WTC11 (cell line): Measurements from ENCODE around the gene ZNF3. TPM values are rescaled to one million over a fixed set of nuclear protein-coding genes. Genes with fewer than 3 reads are reported as not detected.

Experiments used
- AFF4 ChIP-seq: sonication (generic); formaldehyde crosslinking; IDR thresholded peaks from 2 replicates; pipeline ENCODE4 v1.8.1; 2023; ENCODE audit warnings: mild to moderate bottlenecking, missing genetic modification reagents, borderline replicate concordance
- ATF1 ChIP-seq: sonication (generic); formaldehyde crosslinking; IDR thresholded peaks from 2 replicates; pipeline ENCODE4 v1.8.1; 2023; ENCODE audit warnings: mild to moderate bottlenecking, moderate library complexity, missing genetic modification reagents
- ATF2 ChIP-seq: sonication (generic); formaldehyde crosslinking; IDR thresholded peaks from 2 replicates; pipeline ENCODE4 v1.8.1; 2022; ENCODE audit warnings: low read depth, missing genetic modification reagents, borderline replicate concordance
- ATF6 ChIP-seq: sonication (generic); formaldehyde crosslinking; IDR thresholded peaks from 2 replicates; pipeline ENCODE4 v1.8.1; 2023; ENCODE audit warnings: mild to moderate bottlenecking, missing genetic modification reagents
- CDX4 ChIP-seq: fragments of 250-450 bp; sonication (Bioruptor Pico); IDR thresholded peaks from 2 replicates; pipeline ENCODE4 v1.9.0; 2021; ENCODE audit warnings: moderate library complexity, mild to moderate bottlenecking, inconsistent platforms, borderline replicate concordance
- CREM ChIP-seq: sonication (generic); formaldehyde crosslinking; IDR thresholded peaks from 2 replicates; pipeline ENCODE4 v1.8.1; 2022; ENCODE audit warnings: mild to moderate bottlenecking, missing genetic modification reagents, moderate library complexity
- E2F5 ChIP-seq: sonication (generic); formaldehyde crosslinking; IDR thresholded peaks from 2 replicates; pipeline ENCODE4 v1.8.1; 2022; ENCODE audit warnings: mild to moderate bottlenecking, moderate library complexity, missing genetic modification reagents
- ELF4 ChIP-seq: sonication (generic); formaldehyde crosslinking; IDR thresholded peaks from 2 replicates; pipeline ENCODE4 v1.8.1; 2022; ENCODE audit warnings: low read depth, mild to moderate bottlenecking, moderate library complexity, missing genetic modification reagents
- EMX1 ChIP-seq: fragments of 250-450 bp; sonication (Bioruptor Pico); IDR thresholded peaks from 2 replicates; pipeline ENCODE4 v1.8.0; 2021; ENCODE audit warnings: mild to moderate bottlenecking
- ETV6 ChIP-seq: sonication (generic); formaldehyde crosslinking; IDR thresholded peaks from 2 replicates; pipeline ENCODE4 v1.8.1; 2022; ENCODE audit warnings: mild to moderate bottlenecking, missing genetic modification reagents
- FOXK1 ChIP-seq: sonication (generic); formaldehyde crosslinking; IDR thresholded peaks from 2 replicates; pipeline ENCODE4 v1.8.0; 2022; ENCODE audit warnings: mild to moderate bottlenecking, moderate library complexity, missing genetic modification reagents
- FOXP1 ChIP-seq: sonication (generic); formaldehyde crosslinking; IDR thresholded peaks from 2 replicates; pipeline ENCODE4 v1.8.0; 2022; ENCODE audit warnings: missing genetic modification reagents, mild to moderate bottlenecking, moderate library complexity, borderline replicate concordance
- GTF2I ChIP-seq: fragments of 250-450 bp; sonication (Bioruptor Pico); conservative IDR thresholded peaks from 2 replicates; pipeline ENCODE4 v1.4.0; 2021; ENCODE audit warnings: mild to moderate bottlenecking
- NFE2L1 ChIP-seq: sonication (generic); formaldehyde crosslinking; IDR thresholded peaks from 2 replicates; pipeline ENCODE4 v1.8.1; 2023; ENCODE audit warnings: missing genetic modification reagents
- NR1H2 ChIP-seq: sonication (generic); formaldehyde crosslinking; IDR thresholded peaks from 2 replicates; pipeline ENCODE4 v1.9.0; 2021; ENCODE audit warnings: mild to moderate bottlenecking, moderate library complexity, missing genetic modification reagents
- OVOL2 ChIP-seq: fragments of 250-450 bp; sonication (Bioruptor Pico); IDR thresholded peaks from 2 replicates; pipeline ENCODE4 v1.9.0; 2021; ENCODE audit warnings: mild to moderate bottlenecking, borderline replicate concordance
- SMAD3 ChIP-seq: sonication (generic); formaldehyde crosslinking; IDR thresholded peaks from 2 replicates; pipeline ENCODE4 v1.8.0; 2022; ENCODE audit warnings: missing genetic modification reagents, mild to moderate bottlenecking, borderline replicate concordance
- SOX15 ChIP-seq: fragments of 250-450 bp; sonication (Bioruptor Pico); IDR thresholded peaks from 2 replicates; pipeline ENCODE4 v1.9.0; 2021; ENCODE audit warnings: mild to moderate bottlenecking
- TCF7 ChIP-seq: sonication (generic); formaldehyde crosslinking; IDR thresholded peaks from 2 replicates; pipeline ENCODE4 v1.8.0; 2022; ENCODE audit warnings: mild to moderate bottlenecking, low read depth, missing genetic modification reagents, moderate library complexity
- TP53 ChIP-seq: sonication (generic); formaldehyde crosslinking; IDR thresholded peaks from 2 replicates; pipeline ENCODE4 v1.8.1; 2023; ENCODE audit warnings: mild to moderate bottlenecking, missing genetic modification reagents
- ZMAT4 ChIP-seq: fragments of 250-450 bp; sonication (Bioruptor Pico); IDR thresholded peaks from 2 replicates; pipeline ENCODE4 v1.9.0; 2021; ENCODE audit warnings: mild to moderate bottlenecking
- ZNF138 ChIP-seq: sonication (generic); formaldehyde crosslinking; conservative IDR thresholded peaks from 2 replicates; pipeline ENCODE4 v1.8.1; 2022; ENCODE audit warnings: mild to moderate bottlenecking, moderate library complexity, missing genetic modification reagents
- ZNF219 ChIP-seq: sonication (generic); formaldehyde crosslinking; IDR thresholded peaks from 2 replicates; pipeline ENCODE4 v1.8.0; 2023; ENCODE audit warnings: missing genetic modification reagents, mild to moderate bottlenecking, borderline replicate concordance
- ZNF263 ChIP-seq: sonication (generic); formaldehyde crosslinking; IDR thresholded peaks from 2 replicates; pipeline ENCODE4 v1.8.1; 2022; ENCODE audit warnings: low read depth, mild to moderate bottlenecking, moderate library complexity, missing genetic modification reagents
- total RNA-seq: library from RNA; stranded (reverse); gene quantifications from 3 replicates; pipeline ENCODE4 v1.2.3, GENCODE V29; 2021
- TF ChIP-seq, protein P1 (sequence below): sonication (generic); formaldehyde crosslinking; IDR thresholded peaks from 2 replicates; pipeline ENCODE4 v1.8.0; 2022; ENCODE audit warnings: mild to moderate bottlenecking, missing genetic modification reagents
- TF ChIP-seq, protein P2 (sequence below): sonication (generic); formaldehyde crosslinking; IDR thresholded peaks from 2 replicates; pipeline ENCODE4 v1.8.1; 2022; ENCODE audit warnings: low read depth, mild to moderate bottlenecking, moderate library complexity, missing genetic modification reagents, borderline replicate concordance

Gene ZNF3
- total RNA-seq, 1 experiment from 2014 or later, result 48.3 TPM

- no peak for TF ChIP-seq CDX4 (CRISPR knock-in tag)
- TF ChIP-seq ZNF263, result no peak
- TF ChIP-seq NFE2L1 (CRISPR knock-in tag), result peak; percentile 54; the same call in 1 of the 2 replicates
- TF ChIP-seq ATF2 (CRISPR knock-in tag), result no peak
- no peak for TF ChIP-seq ATF6
- TF ChIP-seq TCF7 (CRISPR knock-in tag), result no peak; the same call in 1 of the 2 replicates
- TF ChIP-seq EMX1 (CRISPR knock-in tag), result no peak
- peak; percentile 46; the same call in 1 of the 2 replicates for TF ChIP-seq CREM (CRISPR knock-in tag)
- no peak for TF ChIP-seq GTF2I
- 0 out of 2 replicates have a peak, but pooled peaks have one; percentile 20 for TF ChIP-seq FOXK1
- no peak for TF ChIP-seq ZNF138 (CRISPR knock-in tag)
- TF ChIP-seq, protein P1, sequence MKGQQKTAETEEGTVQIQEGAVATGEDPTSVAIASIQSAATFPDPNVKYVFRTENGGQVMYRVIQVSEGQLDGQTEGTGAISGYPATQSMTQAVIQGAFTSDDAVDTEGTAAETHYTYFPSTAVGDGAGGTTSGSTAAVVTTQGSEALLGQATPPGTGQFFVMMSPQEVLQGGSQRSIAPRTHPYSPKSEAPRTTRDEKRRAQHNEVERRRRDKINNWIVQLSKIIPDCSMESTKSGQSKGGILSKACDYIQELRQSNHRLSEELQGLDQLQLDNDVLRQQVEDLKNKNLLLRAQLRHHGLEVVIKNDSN (CRISPR knock-in tag), result no peak; the same call in none of the 2 replicates
- TF ChIP-seq ATF1 (CRISPR knock-in tag), result 0 out of 2 replicates have a peak, but pooled peaks have one; percentile 59
- TF ChIP-seq SMAD3 (CRISPR knock-in tag), result peak; percentile 58; the same call in 1 of the 2 replicates
- no peak for TF ChIP-seq ELF4
- no peak for TF ChIP-seq AFF4
- TF ChIP-seq ZNF219, result no peak
- TF ChIP-seq TP53 (CRISPR knock-in tag), result no peak
- TF ChIP-seq NR1H2, result no peak
- 0 out of 2 replicates have a peak, but pooled peaks have one; percentile 20 for TF ChIP-seq E2F5 (CRISPR knock-in tag)
- 0 out of 2 replicates have a peak, but pooled peaks have one; percentile 34 for TF ChIP-seq FOXP1
- TF ChIP-seq ZMAT4 (CRISPR knock-in tag), result no peak
- TF ChIP-seq OVOL2, result no peak; the same call in 1 of the 2 replicates
- no peak for TF ChIP-seq SOX15 (CRISPR knock-in tag)
- TF ChIP-seq ETV6 (CRISPR knock-in tag), result no peak
- TF ChIP-seq, protein P2, sequence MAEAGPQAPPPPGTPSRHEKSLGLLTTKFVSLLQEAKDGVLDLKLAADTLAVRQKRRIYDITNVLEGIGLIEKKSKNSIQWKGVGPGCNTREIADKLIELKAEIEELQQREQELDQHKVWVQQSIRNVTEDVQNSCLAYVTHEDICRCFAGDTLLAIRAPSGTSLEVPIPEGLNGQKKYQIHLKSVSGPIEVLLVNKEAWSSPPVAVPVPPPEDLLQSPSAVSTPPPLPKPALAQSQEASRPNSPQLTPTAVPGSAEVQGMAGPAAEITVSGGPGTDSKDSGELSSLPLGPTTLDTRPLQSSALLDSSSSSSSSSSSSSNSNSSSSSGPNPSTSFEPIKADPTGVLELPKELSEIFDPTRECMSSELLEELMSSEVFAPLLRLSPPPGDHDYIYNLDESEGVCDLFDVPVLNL (CRISPR knock-in tag), result no peak
These were observed 37.8 kb upstream of the ZNF3 start, which contains the start of the genes CNPY4 and TAF6 (continued) for GRCh38 chr7:100119072-100119969.
